HepG2 (cell line): ENCODE results near the gene STK10. TPM values are rescaled to one million over a fixed set of nuclear protein-coding genes. Genes with fewer than 3 reads are reported as not detected.
A peak's percentile ranks its signal among the peaks of the same experiment; 100 is the strongest.

Experiments used
- ELF3 ChIP-seq: IDR thresholded peaks from 2 replicates; pipeline ENCODE4 v1.6.1; 2016; ENCODE audit warnings: missing genetic modification reagents, missing compliant biosample characterization
- HNRNPL ChIP-seq: fragments of 200-400 bp; formaldehyde crosslinking; IDR thresholded peaks from 2 replicates; pipeline ENCODE4 v1.6.1; 2017; ENCODE audit warnings: mild to moderate bottlenecking, low read depth, low read length
- MTA3 ChIP-seq: sonication (generic); formaldehyde crosslinking; IDR thresholded peaks from 2 replicates; pipeline ENCODE4 v1.4.0; 2020; ENCODE audit warnings: missing genetic modification reagents
- NCOA5 ChIP-seq: sonication (generic); formaldehyde crosslinking; IDR thresholded peaks from 2 replicates; pipeline ENCODE4 v1.4.0; 2020; ENCODE audit warnings: missing genetic modification reagents
- NFE2L2 ChIP-seq: fragments of 150-350 bp; IDR thresholded peaks from 2 replicates; pipeline ENCODE4 v1.6.1; 2014; ENCODE audit warnings: low read length
- POGZ ChIP-seq: sonication (generic); formaldehyde crosslinking; IDR thresholded peaks from 2 replicates; pipeline ENCODE4 v1.4.0; 2020; ENCODE audit warnings: mild to moderate bottlenecking, missing genetic modification reagents
- POLR2AphosphoS5 ChIP-seq: IDR thresholded peaks from 2 replicates; pipeline ENCODE4 v1.6.1; 2012; ENCODE audit warnings: low read depth, low read length
- RCOR2 ChIP-seq: IDR thresholded peaks from 2 replicates; pipeline ENCODE4 v1.6.1; 2016; ENCODE audit warnings: missing biosample characterization, missing genetic modification reagents
- SMAD3 ChIP-seq: sonication (generic); formaldehyde crosslinking; IDR thresholded peaks from 2 replicates; pipeline ENCODE4 v1.4.0; 2020; ENCODE audit warnings: missing genetic modification reagents
- ZNF101 ChIP-seq: sonication (generic); formaldehyde crosslinking; IDR thresholded peaks from 2 replicates; pipeline ENCODE4 v1.4.0; 2020; ENCODE audit warnings: mild to moderate bottlenecking, low read depth, missing genetic modification reagents, borderline replicate concordance
- ZNF224 ChIP-seq: sonication (generic); formaldehyde crosslinking; IDR thresholded peaks from 2 replicates; pipeline ENCODE4 v1.5.0; 2020; ENCODE audit warnings: mild to moderate bottlenecking, missing genetic modification reagents
- ZNF670 ChIP-seq: sonication (generic); formaldehyde crosslinking; IDR thresholded peaks from 2 replicates; pipeline ENCODE4 v1.8.0; 2022; ENCODE audit warnings: mild to moderate bottlenecking, missing genetic modification reagents, borderline replicate concordance
- ZNF746 ChIP-seq: sonication (generic); formaldehyde crosslinking; IDR thresholded peaks from 2 replicates; pipeline ENCODE4 v1.8.0; 2022; ENCODE audit warnings: mild to moderate bottlenecking, missing genetic modification reagents
- ZNF768 ChIP-seq: sonication (generic); formaldehyde crosslinking; IDR thresholded peaks from 2 replicates; pipeline ENCODE4 v1.4.0; 2020; ENCODE audit warnings: missing genetic modification reagents
- ZNF790 ChIP-seq: sonication (generic); formaldehyde crosslinking; IDR thresholded peaks from 2 replicates; pipeline ENCODE4 v1.8.0; 2022; ENCODE audit warnings: missing genetic modification reagents, mild to moderate bottlenecking, borderline replicate concordance
- ZNF841 ChIP-seq: sonication (generic); formaldehyde crosslinking; IDR thresholded peaks from 2 replicates; pipeline ENCODE4 v1.8.1; 2023; ENCODE audit warnings: missing genetic modification reagents, borderline replicate concordance
- polyA plus RNA-seq, 8 experiments: library from polyadenylated mRNA; depleted of rRNA in 3 of 8; stranded (reverse) in 7 of 8; unstranded in 1 of 8; fragments of >200 nt; fragmentation: Illumina TruSeq in 4 of 8; extraction: Trizol in 4 of 8; gene quantifications; 2 replicates each; pipeline versions ENCODE4 v1.2.1 to v1.2.3, GENCODE V29; 2011 to 2016; ENCODE audit warnings: low read depth in 4 of 8, missing spikeins in 1 of 8, mixed read lengths in 1 of 8; ENCODE audit not compliant: insufficient read depth in 1 of 8
- total RNA-seq, 5 experiments: library from RNA; depleted of rRNA; stranded (reverse); fragments of >200 nt; fragmentation: Illumina TruSeq; extraction: Trizol; gene quantifications; 2 replicates each; pipeline ENCODE4 v1.2.3, GENCODE V29; 2016; ENCODE audit warnings: low read depth in 1 of 5
- TF ChIP-seq, protein P1 (sequence below): IDR thresholded peaks from 2 replicates; pipeline ENCODE4 v1.6.1; 2016; ENCODE audit warnings: low read depth
- TF ChIP-seq, protein P2 (sequence below): sonication (generic); formaldehyde crosslinking; IDR thresholded peaks from 2 replicates; pipeline ENCODE4 v1.5.0; 2020; ENCODE audit warnings: missing genetic modification reagents
- TF ChIP-seq, protein P3 (sequence below): sonication (generic); formaldehyde crosslinking; conservative IDR thresholded peaks from 2 replicates; pipeline ENCODE4 v1.8.0; 2022; ENCODE audit warnings: mild to moderate bottlenecking, moderate library complexity, missing genetic modification reagents
- TF ChIP-seq, protein P4 (sequence below), 2 experiments: sonication (generic) in 1 of 2; formaldehyde crosslinking in 1 of 2; IDR thresholded peaks; 2 replicates each; pipeline versions ENCODE4 v1.4.0 to v1.6.1; 2016 to 2020; ENCODE audit warnings: borderline replicate concordance in 1 of 2, low read depth in 1 of 2, mild to moderate bottlenecking in 1 of 2, missing genetic modification reagents in 1 of 2

Gene STK10
- total and polyA plus RNA-seq, 2 of the 13 experiments (the other 11 are each of a cell fraction or from before 2014, with no cell fraction given): 7.0 to 7.2 TPM

DNA sequence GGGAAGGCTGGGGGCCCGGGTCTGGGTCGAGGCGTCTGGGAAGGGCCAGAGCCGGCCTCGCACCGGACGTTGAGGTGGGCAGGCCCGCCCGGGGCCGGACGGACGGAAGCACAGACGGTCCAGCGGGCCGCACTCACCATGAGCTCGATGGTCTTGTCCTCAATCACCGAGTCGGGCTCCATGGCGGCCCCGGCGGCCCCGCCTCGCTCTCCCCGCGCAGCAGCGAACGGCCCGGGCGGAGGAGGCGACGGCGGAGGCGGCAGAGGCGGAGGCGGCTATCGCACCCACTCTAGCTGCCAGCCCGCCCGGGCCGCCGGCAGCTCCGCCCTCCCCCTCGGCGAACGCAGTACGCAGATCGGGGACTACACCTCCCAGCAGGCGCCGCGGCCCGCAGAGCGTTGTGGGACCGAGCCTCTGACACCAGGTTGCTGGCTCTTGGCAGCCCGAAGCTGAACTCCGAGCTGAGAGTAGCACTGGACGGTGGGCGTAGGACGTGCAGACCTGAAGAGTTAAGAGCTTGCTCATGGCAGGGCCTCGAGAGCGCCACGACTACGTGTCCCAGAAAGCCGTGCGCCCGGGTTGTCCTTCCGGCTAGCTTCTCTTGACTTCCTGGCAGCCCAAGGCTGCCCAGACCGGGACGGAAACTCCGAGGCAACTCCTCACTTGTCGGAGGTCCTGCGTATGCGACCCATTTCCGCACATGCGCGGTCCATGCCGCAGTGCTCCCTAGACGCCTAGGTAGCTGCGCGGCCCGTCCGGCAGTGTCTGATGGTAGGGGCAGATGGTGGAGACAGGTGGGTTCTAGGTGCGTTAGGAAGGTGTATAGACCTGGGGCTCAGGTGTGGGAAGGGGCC is 181.5 kb downstream of the STK10 start, which contains the start of gene FBXW11 (continued):
- TF ChIP-seq, protein P1, sequence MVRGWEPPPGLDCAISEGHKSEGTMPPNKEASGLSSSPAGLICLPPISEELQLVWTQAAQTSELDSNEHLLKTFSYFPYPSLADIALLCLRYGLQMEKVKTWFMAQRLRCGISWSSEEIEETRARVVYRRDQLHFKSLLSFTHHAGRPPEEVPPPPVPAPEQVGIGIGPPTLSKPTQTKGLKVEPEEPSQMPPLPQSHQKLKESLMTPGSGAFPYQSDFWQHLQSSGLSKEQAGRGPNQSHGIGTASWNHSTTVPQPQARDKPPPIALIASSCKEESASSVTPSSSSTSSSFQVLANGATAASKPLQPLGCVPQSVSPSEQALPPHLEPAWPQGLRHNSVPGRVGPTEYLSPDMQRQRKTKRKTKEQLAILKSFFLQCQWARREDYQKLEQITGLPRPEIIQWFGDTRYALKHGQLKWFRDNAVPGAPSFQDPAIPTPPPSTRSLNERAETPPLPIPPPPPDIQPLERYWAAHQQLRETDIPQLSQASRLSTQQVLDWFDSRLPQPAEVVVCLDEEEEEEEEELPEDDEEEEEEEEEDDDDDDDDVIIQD (CRISPR knock-in tag): no peak; the same call in 1 of the 2 replicates
- TF ChIP-seq ZNF746 (no peak; the same call in 1 of the 2 replicates), RCOR2 (CRISPR knock-in tag) (no peak), ZNF768 (CRISPR knock-in tag) (0 out of 2 replicates have a peak, but pooled peaks have one; percentile 28), ZNF224 (peak; percentile 91; the same call in 1 of the 2 replicates), POLR2AphosphoS5 (peak; percentile 97), HNRNPL (no peak), ZNF670 (no peak), ELF3 (CRISPR knock-in tag) (peak; percentile 64), ZNF101 (no peak), ZNF790 (no peak; the same call in 1 of the 2 replicates), POGZ (peak; percentile 73), NCOA5 (no peak), ZNF841 (CRISPR knock-in tag) (no peak), NFE2L2 (no peak), MTA3 (no peak), SMAD3 (CRISPR knock-in tag) (peak; percentile 80; the same call in 1 of the 2 replicates)
- TF ChIP-seq, protein P2, sequence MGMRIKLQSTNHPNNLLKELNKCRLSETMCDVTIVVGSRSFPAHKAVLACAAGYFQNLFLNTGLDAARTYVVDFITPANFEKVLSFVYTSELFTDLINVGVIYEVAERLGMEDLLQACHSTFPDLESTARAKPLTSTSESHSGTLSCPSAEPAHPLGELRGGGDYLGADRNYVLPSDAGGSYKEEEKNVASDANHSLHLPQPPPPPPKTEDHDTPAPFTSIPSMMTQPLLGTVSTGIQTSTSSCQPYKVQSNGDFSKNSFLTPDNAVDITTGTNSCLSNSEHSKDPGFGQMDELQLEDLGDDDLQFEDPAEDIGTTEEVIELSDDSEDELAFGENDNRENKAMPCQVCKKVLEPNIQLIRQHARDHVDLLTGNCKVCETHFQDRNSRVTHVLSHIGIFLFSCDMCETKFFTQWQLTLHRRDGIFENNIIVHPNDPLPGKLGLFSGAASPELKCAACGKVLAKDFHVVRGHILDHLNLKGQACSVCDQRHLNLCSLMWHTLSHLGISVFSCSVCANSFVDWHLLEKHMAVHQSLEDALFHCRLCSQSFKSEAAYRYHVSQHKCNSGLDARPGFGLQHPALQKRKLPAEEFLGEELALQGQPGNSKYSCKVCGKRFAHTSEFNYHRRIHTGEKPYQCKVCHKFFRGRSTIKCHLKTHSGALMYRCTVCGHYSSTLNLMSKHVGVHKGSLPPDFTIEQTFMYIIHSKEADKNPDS (CRISPR knock-in tag): no peak
- TF ChIP-seq, protein P3, sequence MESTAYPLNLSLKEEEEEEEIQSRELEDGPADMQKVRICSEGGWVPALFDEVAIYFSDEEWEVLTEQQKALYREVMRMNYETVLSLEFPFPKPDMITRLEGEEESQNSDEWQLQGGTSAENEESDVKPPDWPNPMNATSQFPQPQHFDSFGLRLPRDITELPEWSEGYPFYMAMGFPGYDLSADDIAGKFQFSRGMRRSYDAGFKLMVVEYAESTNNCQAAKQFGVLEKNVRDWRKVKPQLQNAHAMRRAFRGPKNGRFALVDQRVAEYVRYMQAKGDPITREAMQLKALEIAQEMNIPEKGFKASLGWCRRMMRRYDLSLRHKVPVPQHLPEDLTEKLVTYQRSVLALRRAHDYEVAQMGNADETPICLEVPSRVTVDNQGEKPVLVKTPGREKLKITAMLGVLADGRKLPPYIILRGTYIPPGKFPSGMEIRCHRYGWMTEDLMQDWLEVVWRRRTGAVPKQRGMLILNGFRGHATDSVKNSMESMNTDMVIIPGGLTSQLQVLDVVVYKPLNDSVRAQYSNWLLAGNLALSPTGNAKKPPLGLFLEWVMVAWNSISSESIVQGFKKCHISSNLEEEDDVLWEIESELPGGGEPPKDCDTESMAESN (CRISPR knock-in tag): peak; percentile 81
- TF ChIP-seq, protein P4, sequence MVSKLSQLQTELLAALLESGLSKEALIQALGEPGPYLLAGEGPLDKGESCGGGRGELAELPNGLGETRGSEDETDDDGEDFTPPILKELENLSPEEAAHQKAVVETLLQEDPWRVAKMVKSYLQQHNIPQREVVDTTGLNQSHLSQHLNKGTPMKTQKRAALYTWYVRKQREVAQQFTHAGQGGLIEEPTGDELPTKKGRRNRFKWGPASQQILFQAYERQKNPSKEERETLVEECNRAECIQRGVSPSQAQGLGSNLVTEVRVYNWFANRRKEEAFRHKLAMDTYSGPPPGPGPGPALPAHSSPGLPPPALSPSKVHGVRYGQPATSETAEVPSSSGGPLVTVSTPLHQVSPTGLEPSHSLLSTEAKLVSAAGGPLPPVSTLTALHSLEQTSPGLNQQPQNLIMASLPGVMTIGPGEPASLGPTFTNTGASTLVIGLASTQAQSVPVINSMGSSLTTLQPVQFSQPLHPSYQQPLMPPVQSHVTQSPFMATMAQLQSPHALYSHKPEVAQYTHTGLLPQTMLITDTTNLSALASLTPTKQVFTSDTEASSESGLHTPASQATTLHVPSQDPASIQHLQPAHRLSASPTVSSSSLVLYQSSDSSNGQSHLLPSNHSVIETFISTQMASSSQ (IDR thresholded peaks at IDR 0.05; ENCODE audit: low read depth): no peak
- TF ChIP-seq, protein P4 (CRISPR knock-in tag; IDR thresholded peaks at IDR 0.05; ENCODE audit: borderline replicate concordance): peak; percentile 69
